Right lobe of liver (tissue), 6 donors: ENCODE data around the gene SPOPL. TPM values are rescaled to one million over a fixed set of nuclear protein-coding genes. Genes with fewer than 3 reads are reported as not detected.

Experiments used
- ATAC-seq, 4 donors: fragments of 200-7000 bp; cut with Tn5 transposase; one replicate each; pipeline ENCODE4 v1.9.1; 2020; ENCODE audit warnings: mild to moderate bottlenecking in 4 of 4, moderate library complexity in 4 of 4
- DNase-seq, 3 donors: peaks; one replicate each; pipeline ENCODE4 v3.0.0-alpha.2; 2020
- H3K27ac ChIP-seq, 3 donors: fragments of 200-600 bp; one replicate each; pipeline ENCODE4 v1.8.0; 2022
- H3K27me3 ChIP-seq, 2 donors: fragments of 200-600 bp; one replicate each; pipeline ENCODE4 v1.8.0; 2022
- H3K36me3 ChIP-seq, 4 donors: fragments of 200-600 bp; sonication (generic) in 1 of 4; one replicate each; pipeline versions ENCODE4 v1.5.1 to v1.8.0; 2017 to 2022; ENCODE audit warnings: control low read depth in 1 of 4
- H3K4me1 ChIP-seq, 4 donors: fragments of 200-600 bp; sonication (generic) in 1 of 4; one replicate each; pipeline versions ENCODE4 v1.5.1 to v1.8.0; 2017 to 2022; ENCODE audit warnings: control low read depth in 1 of 4
- H3K4me3 ChIP-seq, 3 donors: fragments of 200-600 bp; one replicate each; pipeline ENCODE4 v1.8.0; 2022
- H3K9me3 ChIP-seq, 4 donors: fragments of 200-600 bp; sonication (generic) in 1 of 4; one replicate each; pipeline versions ENCODE4 v1.5.1 to v1.8.0; 2017 to 2022; ENCODE audit warnings: control low read depth in 1 of 4
- CTCF ChIP-seq, 4 donors: fragments of 200-600 bp in 3 of 4; fragments of 450-650 bp in 1 of 4; IDR thresholded peaks; one replicate each; pipeline versions ENCODE4 v1.5.1 to v1.8.0; 2016 to 2022; ENCODE audit warnings: antibody characterized with exemption in 4 of 4, mild to moderate bottlenecking in 2 of 4
- POLR2A ChIP-seq: fragments of 450-650 bp; IDR thresholded peaks from one replicate; pipeline ENCODE4 v1.6.1; 2017; ENCODE audit warnings: antibody characterized with exemption, mild to moderate bottlenecking
- WGBS: methylation state at CpG from one replicate; pipeline ENCODE4 v1.1.6; 2018; ENCODE audit warnings: low coverage, low lambda C conversion rate; ENCODE audit not compliant: insufficient coverage; ENCODE audit errors: missing lambda C conversion rate; 5-methylcytosine and 5-hydroxymethylcytosine counted together
- intact Hi-C, 2 donors: fragments of 100-400 bp; cut with DNase I; formaldehyde crosslinking; loops; one replicate each; pipeline versions ENCODE4 v1.11.2 to v1.14.1; 2022
- total RNA-seq, 6 experiments: library from RNA; depleted of rRNA in 2 of 6; stranded (reverse); fragments of >200 nt in 2 of 6; fragmentation: NEBNext Ultra II Directional in 3 of 6; extraction: Animal tissue kit (Norgen Biotek cat#: 25700) in 3 of 6; gene quantifications; one replicate each; pipeline versions ENCODE4 v1.1.0 to v1.2.4, GENCODE V29; 2016 to 2023
- donor health status: DM: no; HTN: yes; CAD: no.
- donor health status: DM: no; HTN: no; CAD: no.
- donor health status: DM: no; HTN: no; CAD: no.
- donor health status: DM: no; HTN: yes; CAD: no.
- donor health status: DM: no; HTN: yes; CAD: no.

Gene SPOPL
- total RNA-seq, 6 experiments from 2014 or later = 10.6 to 14.8 (median 12.3) TPM

GRCh38 chr2:138504092-138504491, 2.5 kb downstream of the SPOPL start:
- intact Hi-C loops = no loop called here
- TF ChIP-seq POLR2A (no peak), CTCF (IDR thresholded peaks at IDR 0.05) (no peak)
- H3K27me3 ChIP-seq = no peaks in the 10 kb centered on the region
- no peaks in the 10 kb centered on the region for H3K9me3 ChIP-seq
- no peak overlapping the region for H3K4me3 ChIP-seq
- peaks cover 0 to 44% (median 16%) of the 10 kb centered on the region in 4 donors for H3K4me1 ChIP-seq
- no peak overlapping the region for H3K27ac ChIP-seq
- ATAC-seq = no peak
- H3K36me3 ChIP-seq = no peaks in the 10 kb centered on the region
- no peak for DNase-seq

GRCh38 chr2:138504546-138505235, 3.1 kb downstream of the SPOPL start:
- H3K36me3 ChIP-seq = no peaks in the 10 kb centered on the region
- H3K27ac ChIP-seq = no peak overlapping the region
- peaks cover 0 to 44% (median 16%) of the 10 kb centered on the region in 4 donors for H3K4me1 ChIP-seq
- 17% methylated on average over 2 of the region's 2 CpGs for WGBS
- intact Hi-C loops = no loop called here
- DNase-seq (no peak), ATAC-seq (no peak)
- TF ChIP-seq POLR2A (no peak), CTCF (IDR thresholded peaks at IDR 0.05) (no peak)
- no peak overlapping the region for H3K4me3 ChIP-seq
- no peaks in the 10 kb centered on the region for H3K27me3 ChIP-seq
- H3K9me3 ChIP-seq = no peaks in the 10 kb centered on the region

- 35% methylated on average over 4 of the region's 4 CpGs for WGBS
- TF ChIP-seq CTCF (IDR thresholded peaks at IDR 0.05) (no peak), POLR2A (no peak)
- Histone ChIP-seq H3K27ac (no peak overlapping the region), H3K36me3 (no peaks in the 10 kb centered on the region), H3K9me3 (no peaks in the 10 kb centered on the region), H3K4me1 (peaks cover 0 to 44% (median 16%) of the 10 kb centered on the region in 4 donors), H3K27me3 (no peaks in the 10 kb centered on the region), H3K4me3 (no peak overlapping the region)
- intact Hi-C loops = no loop called here
- DNase-seq (no peak), ATAC-seq (peak; percentile 51 to 89 (median 64))
Observed at GRCh38 chr2:138507267-138507666, 5.7 kb downstream of the SPOPL start.

- no peak for DNase-seq
- Histone ChIP-seq H3K4me1 (peaks cover 0 to 35% (median 9%) of the 10 kb centered on the region in 4 donors), H3K27ac (no peak overlapping the region), H3K36me3 (no peaks in the 10 kb centered on the region), H3K27me3 (no peaks in the 10 kb centered on the region), H3K9me3 (no peaks in the 10 kb centered on the region), H3K4me3 (no peak overlapping the region)
- ATAC-seq = no peak
- WGBS = 96% methylated on average over 3 of the region's 3 CpGs
- TF ChIP-seq POLR2A (no peak), CTCF (IDR thresholded peaks at IDR 0.05) (no peak)
- intact Hi-C loops = no loop called here
Observed at GRCh38 chr2:138510319-138510718, 8.7 kb downstream of the SPOPL start.
